DMS53 (cell line): ENCODE results near the gene NTM.

Experiments used
- DNase-seq: peaks from one replicate; lab custom pipeline; 2025; lab: John Stamatoyannopoulos, UW

NTM gene

GRCh38 chr11:131644204-131644795 is 273.9 kb downstream of the NTM start:
- DNase-seq: no peak

GRCh38 chr11:131645237-131645636 is 274.8 kb downstream of the NTM start:
- DNase-seq: no peak

GRCh38 chr11:131649856-131650255 is 279.4 kb downstream of the NTM start:
- DNase-seq: no peak

- no peak for DNase-seq
These were observed 281.8 kb downstream of the NTM start for GRCh38 chr11:131652231-131652630.

- DNase-seq: no peak
These were observed 282.8 kb downstream of the NTM start for GRCh38 chr11:131653260-131653659.

- no peak for DNase-seq
These were observed 284.4 kb downstream of the NTM start for GRCh38 chr11:131654849-131655248.

GRCh38 chr11:131656179-131656838 is 285.9 kb downstream of the NTM start:
- DNase-seq: no peak

GRCh38 chr11:131656839-131657211 is 286.4 kb downstream of the NTM start:
- no peak for DNase-seq

GRCh38 chr11:131658414-131658813 is 288.0 kb downstream of the NTM start:
- no peak for DNase-seq

- no peak for DNase-seq
These were observed 288.5 kb downstream of the NTM start for GRCh38 chr11:131658952-131659351.

GRCh38 chr11:131659931-131660330 is 289.5 kb downstream of the NTM start:
- DNase-seq: no peak

GRCh38 chr11:131661132-131661531 is 290.7 kb downstream of the NTM start:
- no peak for DNase-seq

GRCh38 chr11:131662317-131662972 is 292.0 kb downstream of the NTM start:
- DNase-seq: no peak

- DNase-seq: no peak
These were observed 292.6 kb downstream of the NTM start for GRCh38 chr11:131662993-131663392.

GRCh38 chr11:131663405-131664200 is 293.2 kb downstream of the NTM start:
- no peak for DNase-seq

GRCh38 chr11:131664293-131664692 is 293.9 kb downstream of the NTM start:
- DNase-seq: no peak

GRCh38 chr11:131664816-131665215 is 294.4 kb downstream of the NTM start:
- no peak for DNase-seq

- no peak for DNase-seq
These were observed 295.0 kb downstream of the NTM start for GRCh38 chr11:131665344-131665968.

- no peak for DNase-seq
These were observed 295.6 kb downstream of the NTM start for GRCh38 chr11:131666006-131666405.

GRCh38 chr11:131666617-131667016 is 296.2 kb downstream of the NTM start:
- no peak for DNase-seq

- no peak for DNase-seq
These were observed 297.2 kb downstream of the NTM start for GRCh38 chr11:131667566-131667965.
